HG03571 (cell line): ENCODE results near the gene LRFN2.

Experiments
- ATAC-seq: cut with Tn5 transposase; IDR thresholded peaks from one replicate; pipeline ENCODE4 v1.9.1; 2021; ENCODE audit not compliant: unreplicated experiment

The LRFN2 gene

GRCh38 chr6:40520084-40520483, 67.1 kb downstream of the LRFN2 start:
- ATAC-seq, result no peak

- no peak for ATAC-seq
Observed at GRCh38 chr6:40517654-40518053, 69.5 kb downstream of the LRFN2 start.

GRCh38 chr6:40516429-40516828, 70.7 kb downstream of the LRFN2 start:
- no peak for ATAC-seq

GRCh38 chr6:40512340-40512739, 74.8 kb downstream of the LRFN2 start:
- no peak for ATAC-seq

- ATAC-seq, result no peak
Observed at GRCh38 chr6:40511884-40512283, 75.3 kb downstream of the LRFN2 start.

- ATAC-seq, result no peak
Observed at GRCh38 chr6:40510442-40510841, 76.7 kb downstream of the LRFN2 start.

GRCh38 chr6:40509716-40510260, 77.4 kb downstream of the LRFN2 start:
- ATAC-seq, result no peak

GRCh38 chr6:40509086-40509485, 78.1 kb downstream of the LRFN2 start:
- no peak for ATAC-seq

- ATAC-seq, result no peak
Observed at GRCh38 chr6:40506954-40507353, 80.2 kb downstream of the LRFN2 start.

- ATAC-seq, result no peak
Observed at GRCh38 chr6:40505191-40505810, 81.9 kb downstream of the LRFN2 start.

- no peak for ATAC-seq
Observed at GRCh38 chr6:40504274-40504673, 82.9 kb downstream of the LRFN2 start.

- ATAC-seq, result no peak
Observed at GRCh38 chr6:40500227-40500626, 86.9 kb downstream of the LRFN2 start.

- ATAC-seq, result no peak
Observed at GRCh38 chr6:40499215-40499614, 87.9 kb downstream of the LRFN2 start.

- no peak for ATAC-seq
Observed at GRCh38 chr6:40498148-40498547, 89.0 kb downstream of the LRFN2 start.

- no peak for ATAC-seq
Observed at GRCh38 chr6:40492187-40492586, 95.0 kb downstream of the LRFN2 start.

GRCh38 chr6:40490508-40490907, 96.7 kb downstream of the LRFN2 start:
- ATAC-seq, result no peak

- no peak for ATAC-seq
Observed at GRCh38 chr6:40489798-40490197, 97.4 kb downstream of the LRFN2 start.

- no peak for ATAC-seq
Observed at GRCh38 chr6:40486576-40486975, 100.6 kb downstream of the LRFN2 start.

- ATAC-seq, result no peak
Observed at GRCh38 chr6:40485795-40486194, 101.4 kb downstream of the LRFN2 start.

GRCh38 chr6:40485300-40485699, 101.9 kb downstream of the LRFN2 start:
- no peak for ATAC-seq

GRCh38 chr6:40484066-40484465, 103.1 kb downstream of the LRFN2 start:
- no peak for ATAC-seq

GRCh38 chr6:40482532-40482931, 104.6 kb downstream of the LRFN2 start:
- no peak for ATAC-seq

- ATAC-seq, result no peak
Observed at GRCh38 chr6:40480678-40481077, 106.5 kb downstream of the LRFN2 start.
